Right lobe of liver (tissue), 4 donors: ENCODE data around the gene TLN1.

ENCODE experiments used
- CTCF ChIP-seq, 4 donors: fragments of 200-600 bp in 3 of 4; fragments of 450-650 bp in 1 of 4; IDR thresholded peaks; one replicate each; pipeline versions ENCODE4 v1.5.1 to v1.8.0; 2016 to 2022; ENCODE audit warnings: antibody characterized with exemption in 4 of 4, mild to moderate bottlenecking in 2 of 4
- POLR2A ChIP-seq: fragments of 450-650 bp; IDR thresholded peaks from one replicate; pipeline ENCODE4 v1.6.1; 2017; ENCODE audit warnings: antibody characterized with exemption, mild to moderate bottlenecking
- donor health status: DM: no; HTN: no; CAD: no.
- donor health status: DM: no; HTN: no; CAD: no.
- donor health status: DM: no; HTN: yes; CAD: no.

GRCh38 chr9:35749515-35750255 is 17.7 kb upstream of the TLN1 start:
- TF ChIP-seq CTCF (IDR thresholded peaks at IDR 0.05) (no peak), POLR2A (no peak)
